GM18520 (cell line): ENCODE data around the gene EPHA10.
"Not testable (repeated sequence)": the region's sequence is repeated elsewhere in the genome, so short reads cannot be mapped to it uniquely, and the experiment has no call there.

ENCODE experiments used
- ATAC-seq: cut with Tn5 transposase; IDR thresholded peaks from one replicate; pipeline ENCODE4 v1.9.1; 2021; ENCODE audit not compliant: unreplicated experiment

The EPHA10 gene

GRCh38 chr1:37717631-37718030 is 47.3 kb downstream of the EPHA10 start:
- ATAC-seq, result no peak

GRCh38 chr1:37716321-37716720 is 48.6 kb downstream of the EPHA10 start:
- ATAC-seq, result no peak

GRCh38 chr1:37714689-37715088 is 50.2 kb downstream of the EPHA10 start:
- ATAC-seq, result no peak

- ATAC-seq, result no peak
Measured at GRCh38 chr1:37714226-37714625, 50.7 kb downstream of the EPHA10 start.

- no peak for ATAC-seq
Measured at GRCh38 chr1:37708471-37708870, 56.4 kb downstream of the EPHA10 start.

GRCh38 chr1:37705399-37705798 is 59.5 kb downstream of the EPHA10 start:
- no peak for ATAC-seq

- no peak for ATAC-seq
Measured at GRCh38 chr1:37704966-37705365, 60.0 kb downstream of the EPHA10 start.

- no peak for ATAC-seq
Measured at GRCh38 chr1:37703061-37703460, 61.9 kb downstream of the EPHA10 start.

GRCh38 chr1:37701051-37701450 is 63.9 kb downstream of the EPHA10 start:
- no peak for ATAC-seq

- no peak for ATAC-seq
Measured at GRCh38 chr1:37699147-37699546, 65.8 kb downstream of the EPHA10 start.

GRCh38 chr1:37697737-37698136 is 67.2 kb downstream of the EPHA10 start:
- no peak for ATAC-seq

- ATAC-seq, result no peak
Measured at GRCh38 chr1:37697090-37697489, 67.8 kb downstream of the EPHA10 start.

GRCh38 chr1:37692834-37693175 is 72.1 kb downstream of the EPHA10 start:
- ATAC-seq, result no peak

- ATAC-seq, result peak; percentile 80
Measured at GRCh38 chr1:37692078-37692833, 72.7 kb downstream of the EPHA10 start, which contains the start of gene CDCA8. CDCA8 (plus strand) TSS chr1:37692516; CDS start chr1:37692691, 175 bp downstream.

- no peak for ATAC-seq
Measured at GRCh38 chr1:37691497-37692077, 73.3 kb downstream of the EPHA10 start.

GRCh38 chr1:37688926-37689325 is 76.0 kb downstream of the EPHA10 start:
- no peak for ATAC-seq

GRCh38 chr1:37687764-37688163 is 77.2 kb downstream of the EPHA10 start:
- ATAC-seq, result not testable (repeated sequence)

- no peak for ATAC-seq
Measured at GRCh38 chr1:37685722-37686121, 79.2 kb downstream of the EPHA10 start.

GRCh38 chr1:37684182-37684581 is 80.7 kb downstream of the EPHA10 start:
- not testable (repeated sequence) for ATAC-seq

- ATAC-seq, result peak; percentile 43
Measured at GRCh38 chr1:37682334-37682987, 82.5 kb downstream of the EPHA10 start.

- ATAC-seq, result no peak
Measured at GRCh38 chr1:37680933-37681332, 84.0 kb downstream of the EPHA10 start.

- no peak for ATAC-seq
Measured at GRCh38 chr1:37677808-37678207, 87.1 kb downstream of the EPHA10 start.
